ENCODE measurements around the gene MEGF6. TPM values are rescaled to one million over a fixed set of nuclear protein-coding genes. Genes with fewer than 3 reads are reported as not detected.

The MEGF6 gene
- total and polyA plus RNA-seq, 2 of the 8 experiments (the other 6 are each of a cell fraction or from before 2014, with no cell fraction given): 4.1 to 14.8 TPM

DNA sequence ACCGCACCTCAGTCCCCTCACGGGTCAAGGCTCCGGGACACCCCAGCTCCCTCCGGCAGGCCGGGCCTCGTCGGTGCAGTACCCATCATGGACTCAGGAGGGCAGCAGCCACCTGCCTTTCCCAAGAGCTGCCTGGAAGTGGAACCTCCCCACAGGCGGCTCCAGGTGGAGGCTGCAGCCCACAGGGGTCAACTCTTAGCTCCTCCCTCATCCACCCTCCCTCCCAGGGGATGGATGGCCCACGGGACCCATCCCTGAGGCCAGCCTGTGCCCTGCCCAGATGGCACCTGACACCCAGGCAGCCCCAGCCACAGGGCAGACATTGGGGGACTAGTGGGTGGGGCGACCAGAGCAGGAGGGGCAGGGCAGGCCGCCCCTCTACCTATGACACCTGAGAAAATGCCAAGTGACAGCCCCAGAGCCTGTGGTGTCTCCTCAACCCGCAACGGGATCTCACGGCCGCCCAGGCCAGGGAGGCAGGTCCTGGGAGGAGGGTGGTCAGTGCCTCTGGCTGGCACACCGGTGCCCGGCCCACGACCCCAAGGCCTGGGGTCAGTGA lies 158.0 kb downstream of the MEGF6 start (continued):
- TF ChIP-seq RAD21 (IDR thresholded peaks at IDR 0.05 in 1 of 2, conservative IDR thresholded peaks at IDR 0.05 in 1 of 2; ENCODE audit: low read depth in 2 of 2, low read length in 2 of 2) (peak; percentile 97 to 98), GABPA (IDR thresholded peaks at IDR 0.05; ENCODE audit: borderline replicate concordance, insufficient read depth, low read length) (peak; percentile 74; the same call in 1 of the 2 replicates), KDM1A (IDR thresholded peaks at IDR 0.05; ENCODE audit: borderline replicate concordance, low read length) (no peak), TAF1 (IDR thresholded peaks at IDR 0.05; ENCODE audit: low read depth, low read length) (no peak), CHD2 (IDR thresholded peaks at IDR 0.05; ENCODE audit: low read length) (no peak)
- TF ChIP-seq, protein P1, sequence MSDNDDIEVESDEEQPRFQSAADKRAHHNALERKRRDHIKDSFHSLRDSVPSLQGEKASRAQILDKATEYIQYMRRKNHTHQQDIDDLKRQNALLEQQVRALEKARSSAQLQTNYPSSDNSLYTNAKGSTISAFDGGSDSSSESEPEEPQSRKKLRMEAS (IDR thresholded peaks at IDR 0.05): 0 out of 2 replicates have a peak, but pooled peaks have one; percentile 7

Data from H1 (cell line).